ENCODE results near the gene MRFAP1L1. TPM values are rescaled to one million over a fixed set of nuclear protein-coding genes. Genes with fewer than 3 reads are reported as not detected.

MRFAP1L1 gene
- total and polyA plus RNA-seq, 9 of the 15 experiments (the other 6 are each of a cell fraction or from before 2014, with no cell fraction given) = 37.6 to 111 (median 83.8) TPM

- peak; percentile 55 for TF ChIP-seq ATF7 (IDR thresholded peaks at IDR 0.05)
- TF ChIP-seq SAFB (IDR thresholded peaks at IDR 0.05; ENCODE audit: borderline replicate concordance, low read depth, low read length) = peak; percentile 83
- TF ChIP-seq HDAC2 (IDR thresholded peaks at IDR 0.05) = 0 out of 2 replicates have a peak, but pooled peaks have one; percentile 42
- TF ChIP-seq SNRNP70 (optimal IDR thresholded peaks at IDR 0.05; ENCODE audit: low read depth, low read length) = no peak
- TF ChIP-seq NRF1 (conservative IDR thresholded peaks at IDR 0.05 in 1 of 2, IDR thresholded peaks at IDR 0.05 in 1 of 2) = no peak
- peak; percentile 88 for TF ChIP-seq MGA (IDR thresholded peaks at IDR 0.05)
- peak; percentile 53; the same call in 1 of the 2 replicates for TF ChIP-seq CC2D1A (IDR thresholded peaks at IDR 0.05)
- TF ChIP-seq, protein P1, sequence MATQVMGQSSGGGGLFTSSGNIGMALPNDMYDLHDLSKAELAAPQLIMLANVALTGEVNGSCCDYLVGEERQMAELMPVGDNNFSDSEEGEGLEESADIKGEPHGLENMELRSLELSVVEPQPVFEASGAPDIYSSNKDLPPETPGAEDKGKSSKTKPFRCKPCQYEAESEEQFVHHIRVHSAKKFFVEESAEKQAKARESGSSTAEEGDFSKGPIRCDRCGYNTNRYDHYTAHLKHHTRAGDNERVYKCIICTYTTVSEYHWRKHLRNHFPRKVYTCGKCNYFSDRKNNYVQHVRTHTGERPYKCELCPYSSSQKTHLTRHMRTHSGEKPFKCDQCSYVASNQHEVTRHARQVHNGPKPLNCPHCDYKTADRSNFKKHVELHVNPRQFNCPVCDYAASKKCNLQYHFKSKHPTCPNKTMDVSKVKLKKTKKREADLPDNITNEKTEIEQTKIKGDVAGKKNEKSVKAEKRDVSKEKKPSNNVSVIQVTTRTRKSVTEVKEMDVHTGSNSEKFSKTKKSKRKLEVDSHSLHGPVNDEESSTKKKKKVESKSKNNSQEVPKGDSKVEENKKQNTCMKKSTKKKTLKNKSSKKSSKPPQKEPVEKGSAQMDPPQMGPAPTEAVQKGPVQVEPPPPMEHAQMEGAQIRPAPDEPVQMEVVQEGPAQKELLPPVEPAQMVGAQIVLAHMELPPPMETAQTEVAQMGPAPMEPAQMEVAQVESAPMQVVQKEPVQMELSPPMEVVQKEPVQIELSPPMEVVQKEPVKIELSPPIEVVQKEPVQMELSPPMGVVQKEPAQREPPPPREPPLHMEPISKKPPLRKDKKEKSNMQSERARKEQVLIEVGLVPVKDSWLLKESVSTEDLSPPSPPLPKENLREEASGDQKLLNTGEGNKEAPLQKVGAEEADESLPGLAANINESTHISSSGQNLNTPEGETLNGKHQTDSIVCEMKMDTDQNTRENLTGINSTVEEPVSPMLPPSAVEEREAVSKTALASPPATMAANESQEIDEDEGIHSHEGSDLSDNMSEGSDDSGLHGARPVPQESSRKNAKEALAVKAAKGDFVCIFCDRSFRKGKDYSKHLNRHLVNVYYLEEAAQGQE (IDR thresholded peaks at IDR 0.05; ENCODE audit: borderline replicate concordance) = peak; percentile 53
- TF ChIP-seq, protein P1 (CRISPR knock-in tag; IDR thresholded peaks at IDR 0.05; ENCODE audit: low read depth) = no peak
These were observed 35.0 kb downstream of the MRFAP1L1 start (continued) for GRCh38 chr4:6674500-6675149.
